Astrocyte of the spinal cord (primary cell): ENCODE measurements around the gene GJA5.

Experiments used
- DNase-seq: peaks from one replicate; pipeline ENCODE4 v3.0.0; 2011; ENCODE audit warnings: low read depth, low spot score
- H3K4me3 ChIP-seq: 2 replicates; pipeline ENCODE4 v1.5.1; 2011; ENCODE audit warnings: low read depth, mild to moderate bottlenecking, low read length, moderate library complexity
- in situ Hi-C: cut with HindIII; loops from 2 replicates; pipeline ENCODE4 v1.10.0; 2017; ENCODE audit warnings: low sequenced_read_pairs
- TF ChIP-seq, protein P1 (sequence below): IDR thresholded peaks from 2 replicates; pipeline ENCODE4 v1.5.1; 2012; ENCODE audit warnings: low read depth, mild to moderate bottlenecking, low read length, inconsistent platforms

GJA5 gene

DNA sequence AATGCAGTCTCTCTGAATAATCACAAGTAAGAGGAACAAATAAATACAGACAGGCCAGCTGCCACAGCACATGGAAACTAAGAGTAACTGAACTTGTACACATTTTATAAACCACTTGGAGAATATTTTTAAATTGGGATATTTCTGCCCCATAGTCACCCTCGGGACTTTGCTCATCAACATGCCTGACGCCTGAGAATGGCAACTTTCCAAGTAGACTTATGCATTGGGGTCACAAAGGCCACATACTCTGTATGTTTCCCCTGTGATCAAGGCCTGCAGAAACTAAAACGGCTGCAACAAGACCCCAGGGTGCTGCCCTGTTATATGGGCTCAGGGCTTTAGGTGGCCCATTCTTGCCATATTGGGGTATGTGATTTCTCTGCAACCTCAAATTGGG lies 38.3 kb upstream of the GJA5 start:
- no peak for DNase-seq
- H3K4me3 ChIP-seq, result no peak overlapping the region
- TF ChIP-seq, protein P1, sequence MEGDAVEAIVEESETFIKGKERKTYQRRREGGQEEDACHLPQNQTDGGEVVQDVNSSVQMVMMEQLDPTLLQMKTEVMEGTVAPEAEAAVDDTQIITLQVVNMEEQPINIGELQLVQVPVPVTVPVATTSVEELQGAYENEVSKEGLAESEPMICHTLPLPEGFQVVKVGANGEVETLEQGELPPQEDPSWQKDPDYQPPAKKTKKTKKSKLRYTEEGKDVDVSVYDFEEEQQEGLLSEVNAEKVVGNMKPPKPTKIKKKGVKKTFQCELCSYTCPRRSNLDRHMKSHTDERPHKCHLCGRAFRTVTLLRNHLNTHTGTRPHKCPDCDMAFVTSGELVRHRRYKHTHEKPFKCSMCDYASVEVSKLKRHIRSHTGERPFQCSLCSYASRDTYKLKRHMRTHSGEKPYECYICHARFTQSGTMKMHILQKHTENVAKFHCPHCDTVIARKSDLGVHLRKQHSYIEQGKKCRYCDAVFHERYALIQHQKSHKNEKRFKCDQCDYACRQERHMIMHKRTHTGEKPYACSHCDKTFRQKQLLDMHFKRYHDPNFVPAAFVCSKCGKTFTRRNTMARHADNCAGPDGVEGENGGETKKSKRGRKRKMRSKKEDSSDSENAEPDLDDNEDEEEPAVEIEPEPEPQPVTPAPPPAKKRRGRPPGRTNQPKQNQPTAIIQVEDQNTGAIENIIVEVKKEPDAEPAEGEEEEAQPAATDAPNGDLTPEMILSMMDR, result no peak
- in situ Hi-C loops, result no loop called here

DNA sequence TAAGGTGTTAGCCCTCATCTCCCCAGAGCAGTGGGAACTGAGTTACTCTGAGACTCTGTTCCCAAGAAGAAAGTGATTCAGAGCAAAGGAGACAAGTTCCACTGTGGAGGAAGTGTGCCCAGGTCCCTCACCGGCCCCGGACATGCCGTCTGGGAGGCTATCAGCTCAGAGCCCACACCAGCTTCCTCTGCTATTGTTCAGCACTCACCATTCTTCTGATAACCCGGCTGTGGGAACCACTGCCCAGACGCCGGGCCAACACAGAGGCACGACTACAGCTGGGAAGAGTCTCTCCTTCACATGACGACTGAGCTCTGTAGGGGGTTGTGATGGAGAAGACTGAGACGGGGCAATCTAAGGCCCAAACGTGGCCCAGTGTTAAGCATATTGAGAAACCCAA lies 34.2 kb upstream of the GJA5 start:
- no peak for DNase-seq
- no peak overlapping the region for H3K4me3 ChIP-seq
- TF ChIP-seq, protein P1, result no peak
- in situ Hi-C loops, result no loop called here

DNA sequence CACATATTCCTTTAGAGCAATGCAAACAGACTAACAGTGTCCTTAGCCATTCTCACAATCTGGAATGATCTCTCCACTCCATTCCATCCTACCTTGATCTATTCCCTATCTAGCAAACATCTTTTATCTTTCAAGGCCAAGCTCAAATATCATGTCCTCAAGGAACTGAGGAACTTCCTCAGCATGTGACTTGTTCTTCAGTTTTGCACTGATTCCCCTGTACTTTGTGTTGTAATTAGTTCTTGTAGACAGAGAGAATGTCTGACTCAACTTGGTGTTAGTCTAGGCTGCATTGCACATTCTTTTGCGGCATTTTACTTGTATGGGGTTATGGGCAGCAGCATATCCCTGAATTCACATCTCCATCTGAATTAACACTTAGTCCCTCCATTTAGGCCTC lies 31.5 kb upstream of the GJA5 start:
- H3K4me3 ChIP-seq, result no peak overlapping the region
- TF ChIP-seq, protein P1, result no peak
- in situ Hi-C loops, result no loop called here
- no peak for DNase-seq

DNA sequence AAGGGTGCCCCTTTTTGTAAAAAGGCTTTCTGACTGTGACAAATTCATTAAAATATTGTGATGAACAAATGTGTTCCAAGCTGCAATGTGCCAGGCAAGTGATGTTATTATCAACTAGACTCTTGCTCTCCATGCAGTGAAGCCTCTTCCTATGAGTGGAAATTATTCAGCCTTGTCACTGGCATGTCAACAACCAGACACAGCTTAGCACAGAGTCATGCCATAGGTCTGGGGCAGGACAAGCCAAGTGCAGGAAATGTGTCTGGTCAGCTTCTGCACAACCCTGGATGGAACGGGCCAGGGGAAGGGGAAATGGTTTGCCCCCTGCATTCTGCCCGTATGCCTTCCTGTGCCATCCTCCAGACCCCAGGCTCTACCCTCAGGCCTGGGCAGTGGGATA lies 27.4 kb upstream of the GJA5 start:
- in situ Hi-C loops, result no loop called here
- TF ChIP-seq, protein P1, result no peak
- no peak for DNase-seq
- H3K4me3 ChIP-seq, result no peak overlapping the region

DNA sequence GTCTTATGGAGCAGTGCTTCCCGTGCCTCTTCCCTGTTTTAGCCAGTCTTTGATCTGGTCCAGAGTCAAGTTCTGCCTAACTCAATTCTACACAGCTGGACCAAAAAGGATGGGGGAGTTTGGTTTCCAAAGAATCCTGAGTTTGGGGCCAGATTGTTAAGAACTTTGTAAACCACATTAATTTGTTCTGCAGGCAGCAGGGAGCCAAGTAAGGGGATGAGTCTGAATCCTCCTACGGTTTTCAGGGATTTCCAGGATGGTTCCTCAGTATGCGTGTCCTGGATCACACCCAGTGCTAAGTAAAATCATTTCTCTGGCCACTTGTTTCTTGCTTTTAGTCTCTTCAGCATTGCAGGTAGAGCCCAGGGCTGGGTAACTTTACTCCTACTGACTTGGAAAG lies 26.1 kb upstream of the GJA5 start:
- TF ChIP-seq, protein P1, result no peak

DNA sequence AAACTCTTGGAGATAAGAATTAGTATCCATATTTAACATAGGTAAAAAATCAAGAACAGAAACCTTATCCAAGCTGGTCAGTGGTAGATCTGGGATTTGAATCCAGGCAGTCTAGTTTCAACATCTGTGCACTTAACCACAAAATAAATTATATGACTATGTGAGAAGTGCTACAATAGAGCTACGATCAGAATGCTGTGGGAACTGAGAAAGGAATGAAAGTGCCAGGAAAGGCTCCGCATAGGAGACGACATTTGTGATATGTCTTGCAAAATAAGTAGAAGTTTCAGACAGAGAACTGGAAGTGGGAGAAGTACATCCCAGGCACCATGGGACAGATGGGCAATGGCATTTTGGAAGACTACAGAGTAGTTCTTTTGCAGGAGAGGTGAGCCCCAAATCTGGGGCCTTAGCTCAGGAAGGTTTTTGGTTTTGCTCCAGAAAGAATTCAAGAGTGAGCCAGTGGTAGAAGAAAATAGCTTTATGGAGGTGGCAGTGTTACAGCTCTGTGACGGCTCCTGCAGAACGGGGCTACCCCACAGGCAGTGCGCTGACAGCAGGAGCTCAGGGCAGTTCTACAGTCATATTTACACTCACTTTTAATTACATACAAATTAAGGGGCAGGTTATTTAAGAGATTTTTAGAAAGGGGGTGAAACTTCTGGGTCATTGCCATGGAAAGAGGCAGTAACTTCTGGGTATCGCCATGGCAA lies 25.5 kb upstream of the GJA5 start:
- no peak overlapping the region for H3K4me3 ChIP-seq
- no peak for DNase-seq
- in situ Hi-C loops, result no loop called here
- TF ChIP-seq, protein P1, result no peak

More for the DNA sequence above, 26.1 kb upstream of the GJA5 start:
- no peak for DNase-seq
- in situ Hi-C loops, result no loop called here
- H3K4me3 ChIP-seq, result no peak overlapping the region
